DOHH2 (cell line): ENCODE data around the gene TRIM10.
A peak's percentile ranks its signal among the peaks of the same experiment; 100 is the strongest.

Experiments used
- CTCF ChIP-seq: fragments of 200-600 bp; sonication (generic); IDR thresholded peaks from one replicate; pipeline ENCODE4 v1.5.1; 2014; ENCODE audit warnings: antibody characterized with exemption, mild to moderate bottlenecking, low read depth, low read length; ENCODE audit not compliant: poor library complexity, severe bottlenecking
- EZH2phosphoT487 ChIP-seq: fragments of 200-600 bp; sonication (generic); IDR thresholded peaks from 2 replicates; pipeline ENCODE4 v1.6.1; 2017; ENCODE audit warnings: borderline replicate concordance, mild to moderate bottlenecking, antibody characterized with exemption, low read length, moderate library complexity, mixed read lengths

GRCh38 chr6:30102970-30103871 is 57.8 kb downstream of the TRIM10 start:
- TF ChIP-seq CTCF = peak; percentile 88
- no peak for TF ChIP-seq EZH2phosphoT487
